HUES64 (cell line): Measurements from ENCODE around the gene ANKS6. TPM values are rescaled to one million over a fixed set of nuclear protein-coding genes. Genes with fewer than 3 reads are reported as not detected.
A peak's percentile ranks its signal among the peaks of the same experiment; 100 is the strongest.

Experiments used
- H3K27ac ChIP-seq: 2 replicates; pipeline ENCODE4 v1.7.0; 2013; ENCODE audit warnings: low read depth, low read length, inconsistent platforms
- H3K27me3 ChIP-seq: 2 replicates; pipeline ENCODE4 v1.6.1; 2013; ENCODE audit warnings: mild to moderate bottlenecking, low read length; ENCODE audit not compliant: insufficient read depth
- H3K36me3 ChIP-seq: 2 replicates; pipeline ENCODE4 v1.6.1; 2013; ENCODE audit warnings: mild to moderate bottlenecking, low read length; ENCODE audit not compliant: insufficient read depth
- H3K4me1 ChIP-seq: 2 replicates; pipeline ENCODE4 v1.6.1; 2013; ENCODE audit warnings: mild to moderate bottlenecking, low read length, moderate library complexity; ENCODE audit not compliant: insufficient read depth
- H3K4me3 ChIP-seq: 2 replicates; pipeline ENCODE4 v1.5.1; 2013; ENCODE audit warnings: mild to moderate bottlenecking, low read length, moderate library complexity
- H3K9ac ChIP-seq: 2 replicates; pipeline ENCODE4 v1.6.1; 2013; ENCODE audit warnings: mild to moderate bottlenecking, low read depth, low read length
- H3K9me3 ChIP-seq: 2 replicates; pipeline ENCODE4 v1.6.1; 2013; ENCODE audit warnings: low read depth, low read length; ENCODE audit not compliant: insufficient read depth
- WGBS: fragments of 150-250, 120-280 bp; methylation state at CpG from one replicate; pipeline ENCODE4 v1.1.7; 2013; ENCODE audit warnings: missing lambda C conversion rate; 5-methylcytosine and 5-hydroxymethylcytosine counted together
- polyA plus RNA-seq, 2 experiments: library from polyadenylated mRNA; stranded (reverse); fragments of 50-300 nt; gene quantifications; one replicate each; pipeline ENCODE4 v1.2.3, GENCODE V29; 2013

Gene ANKS6
- polyA plus RNA-seq (2013, experiment 1 of 2): 33.8 TPM
- 36.1 TPM for polyA plus RNA-seq (2013, experiment 2 of 2)

GRCh38 chr9:98796364-98797101 lies at the start of gene ANKS6:
Gene ANKS6 (minus strand): TSS chr9:98796555. CDS start chr9:98796491, 64 bp downstream.
- peak within 1 kb of the TSS; percentile 23; the same call in 1 of the 2 replicates for H3K27ac ChIP-seq
- peaks cover 6% of the 10 kb centered on the region; the same call in 1 of the 2 replicates for H3K27me3 ChIP-seq
- peak within 1 kb of the TSS; percentile 81 for H3K4me3 ChIP-seq
- H3K36me3 ChIP-seq: no peaks in the 10 kb centered on the region
- H3K9me3 ChIP-seq: peaks cover 5% of the 10 kb centered on the region; the same call in 1 of the 2 replicates
- peaks cover 20% of the 10 kb centered on the region for H3K4me1 ChIP-seq
- peak within 1 kb of the TSS; percentile 77 for H3K9ac ChIP-seq
- WGBS: 4% methylated on average over 85 of the region's 86 CpGs

DNA sequence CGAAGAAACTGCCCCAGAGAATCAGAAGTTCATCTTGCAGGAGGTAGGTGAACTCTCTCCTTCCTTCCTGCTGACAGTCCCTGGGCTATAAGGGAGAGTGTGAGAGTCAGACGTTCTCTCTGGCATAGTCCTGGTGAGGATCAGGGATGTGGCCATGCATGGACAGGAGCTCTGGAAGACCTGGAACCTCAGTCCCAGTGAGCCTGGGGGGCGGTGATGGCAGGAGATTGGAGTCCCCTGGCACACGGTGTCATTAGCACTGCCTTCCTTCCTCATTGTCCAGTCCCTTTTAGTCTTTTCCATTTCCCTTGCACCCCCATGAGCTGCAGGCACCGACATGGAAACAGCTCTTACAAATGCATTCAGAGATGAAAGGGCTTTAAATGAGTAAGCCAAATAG lies 49.7 kb upstream of the ANKS6 start:
- Histone ChIP-seq H3K4me3 (no peak overlapping the region), H3K27me3 (no peaks in the 10 kb centered on the region), H3K27ac (no peak overlapping the region), H3K9ac (no peak overlapping the region), H3K4me1 (peaks cover 5% of the 10 kb centered on the region; the same call in 1 of the 2 replicates), H3K9me3 (no peaks in the 10 kb centered on the region), H3K36me3 (peaks cover 10% of the 10 kb centered on the region; the same call in 1 of the 2 replicates)
- WGBS: 84% methylated on average over 5 of the region's 5 CpGs

DNA sequence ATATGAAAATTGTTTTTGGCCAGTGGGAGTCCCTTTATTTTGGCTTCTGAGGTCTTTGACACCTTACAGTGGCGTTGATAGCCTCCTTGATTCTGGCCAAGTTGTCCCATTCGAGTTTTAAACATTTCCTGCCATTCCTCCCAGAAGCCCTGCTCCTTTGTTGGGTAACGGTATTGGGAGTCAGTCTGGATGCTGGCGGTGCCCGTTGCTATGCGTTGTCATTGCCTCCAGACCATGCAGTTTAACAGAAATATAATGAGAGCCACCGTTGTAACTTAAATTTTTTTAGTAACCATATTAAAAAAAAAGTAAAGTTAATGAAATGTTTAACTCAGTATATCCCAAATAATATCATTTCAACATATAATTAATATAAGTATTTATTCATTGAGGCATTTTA lies 46.2 kb upstream of the ANKS6 start:
- no peak overlapping the region for H3K9ac ChIP-seq
- 93% methylated on average over 6 of the region's 7 CpGs for WGBS
- H3K9me3 ChIP-seq: no peaks in the 10 kb centered on the region
- H3K4me1 ChIP-seq: no peaks in the 10 kb centered on the region
- H3K4me3 ChIP-seq: no peak overlapping the region
- peaks cover 28% of the 10 kb centered on the region; the same call in 1 of the 2 replicates for H3K36me3 ChIP-seq
- no peaks in the 10 kb centered on the region for H3K27me3 ChIP-seq
- no peak overlapping the region for H3K27ac ChIP-seq

GRCh38 chr9:98839724-98840123 lies 43.4 kb upstream of the ANKS6 start:
- Histone ChIP-seq H3K9ac (no peak overlapping the region), H3K36me3 (peaks cover 28% of the 10 kb centered on the region; the same call in 1 of the 2 replicates), H3K4me3 (no peak overlapping the region), H3K27ac (no peak overlapping the region), H3K9me3 (no peaks in the 10 kb centered on the region), H3K4me1 (no peaks in the 10 kb centered on the region), H3K27me3 (no peaks in the 10 kb centered on the region)
- WGBS: 91% methylated on average over 4 of the region's 4 CpGs

DNA sequence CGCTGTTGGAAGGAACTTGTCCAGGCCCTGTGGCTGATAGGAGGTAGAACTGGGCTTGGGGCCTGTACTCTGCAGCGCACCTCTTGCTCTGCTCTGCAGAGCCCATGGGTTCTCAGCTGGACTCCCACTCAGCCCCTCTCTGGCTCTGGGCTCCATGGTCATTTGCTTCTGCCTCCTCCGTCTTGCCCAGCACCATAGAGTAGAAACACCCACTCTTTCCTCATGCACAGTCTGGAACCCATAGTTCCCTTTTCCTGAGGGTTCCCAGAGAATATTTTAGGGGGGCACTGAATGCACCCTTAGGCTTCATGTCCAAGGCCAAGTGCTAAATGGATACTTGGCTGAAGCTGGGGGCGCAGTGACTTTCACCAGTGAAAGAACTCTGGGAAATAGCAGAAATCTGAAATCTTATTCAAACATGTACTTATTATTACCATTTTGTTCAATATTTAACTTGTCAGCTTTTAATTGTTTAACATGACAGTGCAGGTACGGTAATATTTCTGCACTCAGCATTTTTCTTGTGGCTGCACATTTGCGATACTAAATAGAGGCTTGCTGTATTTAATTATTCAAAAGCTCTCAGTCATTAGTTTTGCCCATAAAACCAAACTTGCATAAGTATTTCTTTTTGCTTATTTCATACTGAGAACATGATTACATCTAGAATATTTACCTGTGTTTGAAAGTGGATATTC lies 42.7 kb upstream of the ANKS6 start:
- WGBS: 96% methylated on average over 6 of the region's 6 CpGs
- no peak overlapping the region for H3K4me3 ChIP-seq
- H3K27ac ChIP-seq: no peak overlapping the region
- no peaks in the 10 kb centered on the region for H3K27me3 ChIP-seq
- no peak overlapping the region for H3K9ac ChIP-seq
- peaks cover 28% of the 10 kb centered on the region; the same call in 1 of the 2 replicates for H3K36me3 ChIP-seq
- no peaks in the 10 kb centered on the region for H3K4me1 ChIP-seq
- H3K9me3 ChIP-seq: no peaks in the 10 kb centered on the region

GRCh38 chr9:98838155-98838867 lies 42.0 kb upstream of the ANKS6 start:
- Histone ChIP-seq H3K4me3 (no peak overlapping the region), H3K36me3 (peaks cover 28% of the 10 kb centered on the region; the same call in 1 of the 2 replicates), H3K27ac (no peak overlapping the region), H3K4me1 (no peaks in the 10 kb centered on the region), H3K9me3 (no peaks in the 10 kb centered on the region), H3K27me3 (no peaks in the 10 kb centered on the region), H3K9ac (no peak overlapping the region)
- WGBS: 95% methylated on average over 6 of the region's 6 CpGs

GRCh38 chr9:98837516-98837915 lies 41.2 kb upstream of the ANKS6 start:
- H3K4me3 ChIP-seq: no peak overlapping the region
- no peak overlapping the region for H3K9ac ChIP-seq
- WGBS: 95% methylated on average over 4 of the region's 4 CpGs
- H3K9me3 ChIP-seq: no peaks in the 10 kb centered on the region
- no peaks in the 10 kb centered on the region for H3K4me1 ChIP-seq
- H3K27ac ChIP-seq: no peak overlapping the region
- H3K27me3 ChIP-seq: no peaks in the 10 kb centered on the region
- peaks cover 28% of the 10 kb centered on the region; the same call in 1 of the 2 replicates for H3K36me3 ChIP-seq

DNA sequence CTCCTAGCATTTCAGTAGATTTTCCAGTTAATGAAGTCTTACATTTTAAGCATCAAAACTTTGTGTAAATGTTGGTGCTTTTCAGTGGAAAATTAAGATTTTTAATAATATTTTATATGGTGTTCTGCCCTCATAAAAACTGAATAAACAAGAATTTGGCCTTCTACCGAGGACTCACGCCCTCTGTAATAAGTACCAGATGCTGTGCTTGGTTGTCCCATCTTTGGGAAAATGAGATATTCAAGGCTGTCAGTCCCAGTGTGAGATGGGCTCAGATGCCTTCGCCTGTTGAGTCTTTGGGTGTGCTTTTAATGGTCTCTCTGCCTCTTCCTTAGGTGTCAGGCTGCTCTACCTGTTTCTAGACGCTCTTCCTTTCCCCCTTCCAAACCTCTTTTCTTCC lies 39.9 kb upstream of the ANKS6 start:
- peaks cover 31% of the 10 kb centered on the region; the same call in 1 of the 2 replicates for H3K36me3 ChIP-seq
- H3K27ac ChIP-seq: no peak overlapping the region
- no peak overlapping the region for H3K4me3 ChIP-seq
- H3K9me3 ChIP-seq: no peaks in the 10 kb centered on the region
- no peak overlapping the region for H3K9ac ChIP-seq
- no peaks in the 10 kb centered on the region for H3K27me3 ChIP-seq
- WGBS: 89% methylated on average over 4 of the region's 4 CpGs
- no peaks in the 10 kb centered on the region for H3K4me1 ChIP-seq

GRCh38 chr9:98834386-98834785 lies 38.0 kb upstream of the ANKS6 start:
- WGBS: 92% methylated on average over 9 of the region's 9 CpGs
- Histone ChIP-seq H3K4me3 (no peak overlapping the region), H3K9me3 (no peaks in the 10 kb centered on the region), H3K4me1 (no peaks in the 10 kb centered on the region), H3K36me3 (peaks cover 24% of the 10 kb centered on the region; the same call in 1 of the 2 replicates), H3K9ac (no peak overlapping the region), H3K27me3 (no peaks in the 10 kb centered on the region), H3K27ac (no peak overlapping the region)

DNA sequence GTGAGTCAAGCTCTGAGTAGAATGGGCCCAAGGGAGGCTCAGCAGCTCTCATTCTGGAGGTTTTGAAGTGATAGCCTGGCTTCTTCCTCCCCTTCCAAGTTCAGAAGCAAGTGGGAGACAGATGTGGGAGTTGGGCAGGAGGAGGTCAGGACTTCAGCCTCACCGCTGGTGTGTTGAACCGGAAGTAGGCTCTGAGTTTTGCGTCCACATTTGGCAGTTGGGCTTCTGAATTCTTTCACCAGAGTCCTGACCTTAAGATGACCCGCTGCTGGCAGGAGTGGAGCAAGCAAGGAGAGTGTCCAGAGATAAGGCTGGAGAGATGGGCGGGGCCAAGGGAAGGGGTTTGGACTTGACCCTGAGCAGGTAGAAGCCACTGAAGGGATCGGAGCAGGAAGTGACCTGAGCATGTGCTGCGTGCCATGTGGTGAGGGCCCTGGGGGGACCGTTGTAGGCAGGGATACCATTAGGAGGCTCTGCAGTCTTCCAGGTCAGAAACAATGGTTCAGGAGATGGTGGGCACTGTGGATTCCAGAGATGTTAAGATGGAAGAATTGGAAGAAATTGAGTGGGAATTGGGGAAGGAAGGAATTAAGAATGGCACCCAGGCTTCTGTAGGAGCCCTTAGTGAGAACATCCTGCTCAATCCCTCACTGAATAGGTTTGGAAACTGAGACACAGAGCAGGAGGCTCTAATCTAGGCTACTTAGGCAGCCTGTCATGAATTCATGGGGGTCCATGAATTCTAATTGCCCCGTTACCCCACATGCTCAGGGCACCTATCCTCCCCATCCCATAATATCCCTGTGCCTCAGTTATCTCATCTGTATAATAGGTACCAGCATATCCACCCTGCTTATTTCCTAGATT lies 37.0 kb upstream of the ANKS6 start:
- H3K27me3 ChIP-seq: no peaks in the 10 kb centered on the region
- WGBS: 94% methylated on average over 9 of the region's 9 CpGs
- H3K4me1 ChIP-seq: no peaks in the 10 kb centered on the region

More for the DNA sequence above, 37.0 kb upstream of the ANKS6 start:
- Histone ChIP-seq H3K4me3 (no peak overlapping the region), H3K27ac (no peak overlapping the region), H3K9ac (no peak overlapping the region), H3K36me3 (peaks cover 19% of the 10 kb centered on the region; the same call in 1 of the 2 replicates), H3K9me3 (no peaks in the 10 kb centered on the region)
